COLO829 (cell line): ENCODE data around the gene CENPX.
A peak's percentile ranks its signal among the peaks of the same experiment; 100 is the strongest.

Experiments used
- DNase-seq: peaks from one replicate; pipeline ENCODE4 v3.0.0; 2012; ENCODE audit warnings: low spot score

The CENPX gene

DNA sequence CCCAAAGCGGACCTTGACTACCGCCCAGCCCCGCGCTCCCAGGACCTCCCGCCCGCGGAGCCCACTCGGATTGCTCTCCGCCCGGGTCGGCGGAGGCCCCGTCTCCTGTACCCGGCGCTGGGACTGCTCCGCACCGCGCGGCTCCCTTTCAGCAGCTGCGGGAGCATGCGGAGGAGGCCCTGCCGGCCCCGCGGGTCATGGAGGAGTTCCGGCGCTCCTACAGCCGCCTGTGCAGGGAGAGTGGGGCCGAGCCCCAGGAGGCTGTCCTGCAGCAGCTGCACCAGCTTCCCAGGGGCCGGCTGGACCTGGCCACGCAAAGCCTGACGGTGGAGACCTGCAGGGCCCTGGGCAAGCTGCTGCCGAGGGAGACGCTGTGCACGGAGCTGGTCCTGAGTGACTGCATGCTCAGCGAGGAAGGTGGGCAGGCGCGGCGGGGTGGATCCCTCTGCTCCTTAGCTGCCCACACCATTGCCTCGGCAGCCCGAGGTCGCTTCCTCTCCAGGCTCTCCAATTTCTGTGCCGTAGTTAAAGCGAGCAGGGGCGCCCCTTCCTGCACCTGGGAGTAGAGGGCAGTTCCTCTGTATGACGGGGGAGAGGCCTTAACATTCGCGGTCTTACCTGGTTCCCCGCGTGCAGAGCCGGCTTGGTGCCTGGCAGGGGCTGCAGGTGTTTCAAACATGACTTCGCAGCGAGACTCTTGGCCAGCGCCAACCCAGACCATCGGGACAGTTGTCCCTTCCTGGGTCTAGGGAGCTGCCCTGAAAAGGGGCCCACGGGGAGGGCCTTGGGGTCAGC, 966 bp upstream of the CENPX start:
- DNase-seq, result no peak

DNA sequence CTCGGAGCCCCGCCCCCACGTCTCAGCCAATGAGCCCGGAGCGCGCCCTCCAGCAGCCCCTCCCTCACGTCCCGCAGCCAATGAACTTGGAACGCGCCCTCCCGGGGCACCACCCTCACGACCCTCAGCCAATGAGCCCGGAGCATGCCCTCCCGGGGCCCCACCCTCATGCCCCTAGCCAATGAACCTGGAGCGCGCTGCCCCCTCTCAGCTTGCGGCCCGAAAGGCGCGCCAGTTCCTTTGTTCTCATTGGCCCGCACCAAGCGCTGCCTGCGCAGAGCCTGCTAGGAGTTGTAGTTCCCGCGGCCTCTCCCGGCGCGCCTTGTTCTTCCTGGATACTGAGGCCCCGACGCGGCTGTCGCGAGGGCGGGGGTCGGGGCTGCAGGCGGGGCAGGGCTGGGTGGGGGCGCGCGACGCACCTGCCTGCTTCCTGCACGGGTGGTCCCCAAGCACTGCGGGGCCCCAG, 336 bp upstream of the CENPX start, which contains the start of gene LRRC45:
TSS of gene LRRC45 (plus strand) at position 325 of the 466 bp plus-strand sequence. CDS start 339 bp downstream, outside the sequence.
- peak; percentile 94 for DNase-seq

DNA sequence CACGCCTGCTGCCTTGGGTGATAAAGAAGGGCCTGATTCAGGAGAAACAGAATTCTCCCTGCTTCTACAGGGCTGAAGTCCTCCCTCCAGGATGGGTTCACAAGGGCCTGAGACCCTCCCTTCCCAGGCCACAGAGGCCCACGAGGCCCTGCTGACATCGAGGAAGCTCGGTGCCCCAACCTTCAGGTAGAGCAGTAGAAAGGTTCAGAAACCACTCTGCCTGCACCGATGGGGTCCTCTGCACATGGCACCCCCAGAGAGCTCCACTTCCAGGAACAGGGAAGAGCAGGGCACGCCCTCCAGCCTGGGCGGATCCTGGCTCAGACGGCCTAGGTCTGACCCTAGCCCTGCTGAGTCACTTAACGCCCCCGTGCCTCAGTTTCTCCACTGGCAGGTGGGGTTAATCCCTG, 773 bp downstream of the CENPX start:
- DNase-seq, result no peak

DNA sequence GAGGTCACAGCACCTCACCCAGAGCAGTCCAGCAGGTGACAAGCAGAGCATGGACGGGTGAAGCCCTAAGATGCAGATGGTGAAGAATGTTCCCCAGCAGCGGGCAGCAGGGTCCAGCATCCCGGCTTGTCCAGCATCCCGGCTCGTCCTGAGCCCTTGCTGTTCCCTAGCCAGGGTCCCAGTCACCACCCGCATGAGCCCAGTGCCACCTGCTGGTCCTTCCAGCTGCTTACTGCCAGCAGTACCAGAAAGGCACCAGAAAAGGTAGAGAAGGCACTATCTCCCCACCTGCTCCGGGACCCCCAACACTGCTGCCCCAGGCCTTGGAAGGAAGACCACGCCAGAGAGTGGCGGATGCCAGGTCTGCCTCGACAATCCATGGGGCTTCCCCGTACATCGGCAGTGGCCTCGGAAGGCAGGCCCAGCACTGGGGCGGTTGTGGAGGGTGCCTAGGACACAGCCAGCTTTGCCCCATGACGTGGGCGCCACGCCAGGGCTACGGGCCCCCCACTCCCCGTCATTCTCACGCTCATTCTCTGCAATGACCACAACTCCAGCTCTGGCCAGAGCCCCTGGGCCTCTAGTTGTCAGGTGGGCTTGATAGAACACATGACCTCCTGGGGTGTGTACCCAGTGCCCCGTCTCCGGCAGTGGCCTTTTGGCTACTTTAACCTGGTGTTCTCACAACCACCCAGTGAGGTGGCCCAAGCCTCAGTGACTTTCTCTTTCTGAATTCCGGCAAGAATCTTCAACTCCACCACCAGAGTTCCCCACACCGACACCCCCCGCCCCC, 1.4 kb downstream of the CENPX start:
- no peak for DNase-seq

DNA sequence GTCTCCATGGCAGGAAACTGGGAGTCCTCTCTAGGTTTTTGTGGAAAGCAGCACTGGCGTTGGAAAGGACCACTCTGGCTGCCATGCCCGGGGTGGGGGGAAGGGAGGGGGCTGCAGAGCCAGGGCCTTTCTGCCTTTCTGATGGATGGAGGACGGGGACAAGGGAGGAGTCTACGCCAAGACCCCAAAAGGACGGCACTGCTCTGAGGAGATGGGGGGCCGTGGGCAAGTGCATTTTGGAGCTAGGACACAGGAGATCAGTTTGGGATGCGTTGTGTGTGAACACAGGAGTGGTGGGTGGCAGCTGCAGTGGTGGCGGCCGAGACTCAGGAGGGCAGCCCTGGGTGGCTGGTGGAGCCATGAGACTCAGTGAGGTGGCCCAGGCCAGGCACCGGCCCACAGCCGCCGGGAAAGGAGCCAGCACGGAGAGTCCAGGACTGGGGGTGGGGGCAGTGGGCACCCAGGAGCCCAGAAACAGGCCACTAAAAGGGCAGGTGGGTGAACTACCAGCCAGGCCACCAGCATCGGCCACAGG, 2.0 kb downstream of the CENPX start:
- no peak for DNase-seq

DNA sequence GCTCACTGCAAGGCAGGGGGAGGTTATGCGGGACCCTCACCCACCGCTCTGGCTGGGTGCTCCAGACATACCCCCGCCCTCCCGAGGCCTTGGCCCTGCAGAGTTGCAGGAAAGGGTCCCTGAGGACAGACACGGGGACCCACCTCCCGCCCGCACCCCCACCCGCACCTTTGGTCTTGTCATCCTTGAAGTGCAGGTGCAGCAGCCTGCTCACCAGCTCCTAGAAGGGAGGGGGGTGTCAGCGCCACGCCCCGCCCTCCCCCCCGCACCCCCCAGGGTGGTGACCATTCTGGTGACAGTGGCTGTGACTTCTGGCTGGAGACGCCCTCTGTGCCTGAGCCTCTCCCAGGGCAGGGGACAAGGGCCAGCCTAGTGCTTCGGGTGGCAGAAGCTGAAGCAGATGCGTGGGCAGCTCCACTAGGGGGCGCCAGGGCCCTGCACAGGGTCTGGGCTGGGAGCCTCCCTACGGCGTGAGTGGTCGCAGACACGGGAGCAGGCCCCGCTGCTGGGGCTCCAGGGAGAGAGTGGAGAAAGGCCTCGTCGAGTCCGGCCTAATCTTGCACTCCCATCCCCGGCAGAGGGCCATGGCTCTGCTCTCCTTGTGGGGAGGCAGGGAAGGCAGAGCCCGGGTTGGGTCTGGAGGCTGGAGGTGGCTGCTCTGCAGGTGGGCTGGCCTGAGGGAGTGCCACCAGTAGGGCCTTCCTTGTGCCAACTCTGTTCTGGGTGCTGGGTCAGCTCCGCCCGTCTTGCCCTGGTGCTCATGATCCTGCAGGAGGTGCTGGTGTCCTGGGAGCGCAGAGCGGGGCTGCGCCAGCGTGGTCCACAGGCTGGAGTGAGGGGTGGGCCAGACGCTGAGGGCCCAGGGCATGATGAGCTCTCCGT, 2.7 kb downstream of the CENPX start:
- no peak for DNase-seq

DNA sequence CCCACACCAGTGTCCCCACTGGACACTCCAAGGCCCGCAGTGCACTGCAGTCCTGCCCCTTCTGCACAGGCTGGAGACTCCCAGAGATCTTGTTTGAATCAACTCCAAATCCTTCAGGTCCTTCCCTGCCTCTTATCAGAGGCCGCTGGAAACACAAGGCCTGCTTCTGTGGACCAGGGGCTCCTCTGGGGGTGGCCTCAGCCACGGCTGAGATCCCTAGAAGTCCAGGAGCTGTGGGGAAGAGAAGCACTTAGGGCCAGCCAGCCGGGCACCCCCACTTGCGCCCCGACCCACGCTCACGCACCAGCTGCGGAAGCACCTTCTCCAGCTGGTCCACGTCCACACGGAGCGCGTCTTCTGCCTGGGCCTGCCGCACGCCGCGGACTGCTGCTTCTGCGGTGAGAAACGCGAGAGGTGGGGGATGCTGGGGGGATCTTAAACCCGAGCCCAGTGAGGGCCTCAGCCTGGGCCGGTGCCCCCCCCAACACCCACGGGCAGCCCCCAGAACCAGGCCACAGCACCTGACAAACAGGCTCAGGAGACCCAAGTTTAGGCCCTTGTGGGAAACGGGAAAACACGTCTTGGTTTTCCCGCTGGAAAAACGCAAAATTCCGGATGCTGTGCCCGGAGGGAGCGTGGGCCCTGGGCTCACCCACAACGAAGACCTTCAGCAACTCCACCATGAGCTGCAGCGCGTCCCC, 3.5 kb downstream of the CENPX start:
- no peak for DNase-seq

DNA sequence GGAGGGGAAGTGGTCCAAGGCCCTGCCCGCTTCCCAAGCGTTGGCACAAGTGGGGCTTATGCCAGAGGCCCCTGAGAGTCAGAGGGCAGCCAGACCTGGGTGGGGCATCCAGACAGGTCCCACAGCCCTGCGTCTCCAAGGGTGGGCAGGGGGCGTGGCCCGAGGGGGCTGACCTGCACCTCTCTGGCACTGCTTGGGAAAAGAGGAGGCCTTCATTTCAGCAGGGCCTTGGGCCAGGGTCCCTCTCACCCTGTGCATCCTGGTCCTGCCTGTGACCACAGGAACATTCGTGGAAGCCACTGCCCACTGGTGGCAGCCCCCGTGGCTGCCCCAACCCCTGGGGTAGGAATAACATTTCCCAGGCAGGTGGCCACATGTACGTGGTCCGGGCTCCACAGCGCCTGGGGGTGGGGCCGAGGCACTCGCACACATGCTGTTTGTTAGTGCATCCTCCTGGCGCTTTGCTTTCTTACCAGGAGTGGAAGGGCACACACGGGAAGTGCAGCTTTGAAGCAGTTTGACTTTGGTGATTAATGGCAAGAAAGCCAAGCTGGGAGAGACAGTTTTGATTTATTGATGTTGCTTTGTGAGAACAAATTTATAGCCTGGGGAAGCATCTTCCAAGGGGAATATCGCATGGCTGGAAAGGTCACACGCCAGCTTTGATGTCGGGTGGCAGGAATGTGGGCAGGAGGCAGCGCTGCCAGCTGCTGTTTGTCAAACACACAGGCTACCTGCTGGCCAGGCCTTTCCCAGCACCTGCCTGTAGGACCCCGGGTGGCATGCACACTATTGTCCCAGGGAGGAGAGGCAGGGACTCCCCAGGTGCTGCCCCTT, 4.3 kb downstream of the CENPX start:
- no peak for DNase-seq

DNA sequence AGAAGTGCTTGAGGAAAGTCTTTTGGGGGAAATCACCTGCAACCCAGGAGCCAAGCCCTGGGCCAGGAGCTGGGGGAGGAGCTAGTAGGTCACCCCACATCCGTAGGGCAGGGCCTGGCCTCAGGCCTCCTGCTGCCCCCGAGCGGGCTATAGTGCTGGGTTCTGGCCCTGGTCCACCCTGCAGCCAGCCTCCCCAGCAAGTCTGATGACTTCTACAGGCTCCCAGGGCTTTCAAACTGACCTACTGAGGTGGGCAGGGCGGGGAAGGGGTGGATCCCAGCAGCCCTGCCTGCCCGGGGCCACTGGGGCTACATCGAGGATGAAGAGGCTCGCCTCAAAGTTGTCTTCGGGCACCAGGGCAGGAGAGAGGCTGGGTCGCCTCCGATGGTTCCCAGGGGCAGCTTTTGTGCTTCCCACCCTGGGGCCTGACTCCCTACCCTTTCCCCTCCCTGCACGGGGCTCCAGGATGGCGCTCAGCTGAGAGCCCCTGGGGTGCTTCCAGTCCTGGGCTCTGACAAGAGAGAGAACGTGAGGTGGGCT, 5.0 kb downstream of the CENPX start:
- DNase-seq, result no peak

DNA sequence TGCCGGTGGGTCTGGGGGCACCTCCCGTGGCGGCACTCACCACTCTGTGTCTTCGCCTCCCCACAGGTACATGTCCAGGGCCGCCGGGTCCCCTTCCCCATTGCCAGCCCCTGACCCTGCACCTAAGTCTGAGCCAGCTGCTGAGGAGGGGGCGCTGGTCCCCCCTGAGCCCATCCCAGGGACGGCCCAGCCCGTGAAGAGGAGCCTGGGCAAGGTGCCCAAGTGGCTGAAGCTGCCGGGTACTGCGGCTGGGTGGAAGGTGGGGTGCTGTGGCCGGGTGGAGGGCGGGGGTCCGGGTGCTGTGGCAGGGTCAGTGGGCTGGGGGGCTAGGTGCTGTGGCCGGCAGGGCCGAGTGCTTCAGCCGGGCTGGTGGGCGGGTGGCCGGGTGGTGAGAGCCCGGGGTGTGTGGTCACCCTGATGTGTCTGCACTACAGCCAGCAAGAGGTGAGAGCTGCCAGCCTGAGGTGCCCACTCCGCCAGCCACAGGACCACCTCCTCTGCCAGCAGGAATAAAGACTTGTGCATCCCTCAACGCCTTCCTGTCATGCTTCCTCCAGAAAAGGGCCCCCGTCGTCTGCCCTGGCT, 5.7 kb downstream of the CENPX start:
- DNase-seq, result no peak

DNA sequence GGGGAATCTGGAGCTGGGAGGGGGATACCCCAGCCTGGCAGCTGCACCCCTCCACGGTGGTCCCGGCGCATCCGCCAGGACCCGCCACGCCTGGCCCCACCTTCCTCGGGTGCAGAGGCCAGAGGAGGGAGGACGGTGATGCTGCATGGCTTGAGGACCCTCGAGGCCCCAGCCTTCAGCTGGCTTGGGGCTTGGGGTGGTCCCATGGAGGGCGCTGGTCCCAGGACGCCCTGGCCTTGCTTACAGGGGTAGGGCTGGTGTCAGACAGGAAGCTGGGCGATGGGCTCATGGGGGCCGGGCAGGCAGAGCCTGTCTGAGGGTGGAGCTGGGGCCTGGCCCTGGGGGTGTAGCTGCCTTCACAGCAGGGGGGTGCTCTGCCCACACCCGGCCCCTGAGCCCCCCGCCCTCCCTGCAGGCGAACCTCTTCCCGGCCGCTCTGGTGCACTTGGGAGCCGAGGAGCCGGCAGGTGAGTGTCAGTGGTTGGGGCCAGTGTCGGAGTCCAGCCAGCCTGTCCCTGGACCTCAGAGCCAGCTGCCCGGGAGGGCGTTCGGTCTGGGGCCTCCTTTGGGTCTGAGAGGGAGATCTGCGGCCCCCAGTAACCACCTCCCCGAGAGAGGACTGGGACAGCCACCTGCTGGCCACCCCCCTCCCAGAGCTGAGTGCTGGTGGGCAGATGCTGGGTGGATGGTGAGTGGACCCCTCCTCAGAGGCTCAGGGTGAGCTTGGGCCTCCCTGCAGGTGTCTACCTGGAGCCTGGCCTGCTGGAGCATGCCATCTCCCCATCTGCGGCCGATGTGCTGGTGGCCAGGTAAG, 6.4 kb downstream of the CENPX start:
- DNase-seq, result no peak

DNA sequence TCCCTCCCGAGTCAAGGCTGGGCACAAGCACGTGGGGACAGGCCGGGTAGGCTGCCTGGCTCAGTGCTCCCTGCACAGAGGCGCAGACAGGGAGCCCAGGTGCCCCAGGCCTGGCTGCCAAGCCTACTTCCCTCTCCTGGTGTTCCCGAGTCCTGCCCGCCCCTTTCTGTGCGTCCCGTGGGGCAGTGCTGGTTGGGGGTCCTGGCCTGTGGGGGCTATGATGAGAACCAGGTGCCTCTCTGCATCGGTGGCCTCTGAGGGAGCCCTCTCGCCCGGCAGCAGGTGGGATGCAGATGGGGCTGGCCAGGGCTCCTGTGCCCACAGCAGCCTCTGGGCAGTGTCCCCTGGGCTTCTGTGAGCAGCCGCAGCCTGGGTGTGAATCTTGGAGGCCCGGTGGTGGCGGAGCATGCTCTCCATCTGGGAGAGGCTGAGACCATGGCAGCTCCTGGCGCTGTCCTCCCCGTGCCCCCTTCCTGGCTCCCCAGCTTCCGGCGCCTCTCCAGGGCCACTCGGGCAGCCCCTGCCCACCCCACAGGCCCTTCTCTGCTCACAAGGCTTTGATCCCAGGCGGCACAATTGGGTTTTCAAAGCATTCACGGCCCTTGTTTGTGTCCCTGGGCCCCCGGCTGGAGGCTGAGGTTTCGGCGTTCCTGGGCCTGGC, 7.2 kb downstream of the CENPX start:
- no peak for DNase-seq

DNA sequence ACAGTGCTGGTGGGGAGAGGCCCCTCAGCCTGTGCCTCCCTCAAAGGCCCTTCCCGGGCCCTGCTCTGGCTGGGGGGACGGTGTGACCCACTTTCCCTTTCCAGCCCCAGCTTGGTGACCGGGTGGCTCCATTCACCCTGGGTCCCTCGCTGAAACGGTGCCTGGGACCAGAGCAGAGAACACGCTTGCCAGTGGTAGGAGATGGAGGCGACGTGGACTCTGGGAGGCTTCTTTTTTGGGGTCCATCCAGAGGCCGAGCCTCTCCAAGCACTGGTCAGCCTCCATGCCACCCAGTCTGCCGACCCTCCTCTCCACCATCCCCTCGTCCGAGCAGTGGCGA, 7.7 kb downstream of the CENPX start:
- DNase-seq, result no peak

DNA sequence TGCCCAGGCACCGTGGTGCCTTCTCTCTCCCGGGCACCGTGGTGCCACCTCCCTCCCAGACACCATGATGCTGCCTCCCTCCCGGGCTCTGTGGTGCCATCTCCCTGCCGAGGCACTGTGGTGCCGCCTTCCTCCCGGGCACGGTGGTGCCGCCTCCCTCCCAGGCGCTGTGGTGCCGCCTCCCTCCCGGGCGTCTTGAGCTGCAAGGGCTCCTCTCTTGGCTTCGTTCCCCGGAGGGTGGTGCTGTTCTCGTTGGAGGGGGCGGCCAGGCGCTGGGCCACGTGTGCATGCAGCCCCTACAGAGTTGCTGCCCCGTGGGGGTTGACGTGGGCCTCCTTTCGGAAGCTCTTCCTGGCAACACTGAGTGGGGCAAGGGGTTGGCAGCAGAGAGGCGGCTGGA, 8.2 kb downstream of the CENPX start:
- no peak for DNase-seq

DNA sequence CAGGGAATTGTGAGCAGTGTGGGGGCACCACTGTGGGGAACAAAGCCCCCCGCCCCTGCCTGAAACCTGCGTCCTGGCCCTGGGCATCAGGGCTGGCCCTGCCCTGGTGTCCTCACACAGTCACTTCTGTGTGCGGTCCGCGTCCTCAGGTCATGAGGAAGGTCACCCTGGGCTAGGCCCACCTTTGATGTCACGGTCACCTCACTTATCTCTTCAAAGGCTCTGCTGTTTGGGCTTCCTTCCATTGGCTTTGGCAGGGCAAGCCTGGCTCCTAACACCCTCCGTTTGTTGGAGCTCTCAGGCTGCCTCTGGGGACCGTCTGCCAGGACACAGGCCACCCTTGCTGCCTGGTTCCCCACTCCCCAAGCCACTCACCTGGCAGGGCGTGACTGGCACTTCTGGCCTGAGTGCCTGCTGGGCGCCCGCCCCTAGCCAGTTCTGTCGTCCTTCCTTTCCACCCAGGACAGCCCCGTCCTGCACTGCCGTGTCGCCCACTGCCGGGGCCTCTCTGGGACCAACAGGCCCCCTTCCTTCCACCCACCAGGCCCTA, 8.8 kb downstream of the CENPX start:
- no peak for DNase-seq

DNA sequence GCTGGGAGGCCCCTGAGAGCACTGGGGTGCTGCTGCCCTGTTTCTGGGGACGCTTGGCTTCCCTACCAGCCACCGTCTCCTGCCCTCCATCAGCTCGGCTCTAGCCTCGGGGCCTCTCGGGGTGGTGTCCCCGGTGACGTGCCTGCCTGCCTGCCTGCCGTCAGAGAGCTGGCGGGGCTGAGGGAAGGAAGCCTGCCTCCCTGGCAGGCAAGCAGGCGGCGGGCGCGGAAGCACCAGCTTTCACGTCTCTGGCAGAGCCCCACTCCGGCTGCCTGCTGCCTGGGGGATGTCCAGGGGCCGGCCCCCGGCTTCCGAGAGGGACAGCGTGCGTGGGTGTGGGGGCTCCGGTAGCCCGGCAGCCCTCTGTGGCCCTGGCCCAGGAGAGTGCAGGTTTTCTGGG, 9.3 kb downstream of the CENPX start:
- DNase-seq, result no peak

DNA sequence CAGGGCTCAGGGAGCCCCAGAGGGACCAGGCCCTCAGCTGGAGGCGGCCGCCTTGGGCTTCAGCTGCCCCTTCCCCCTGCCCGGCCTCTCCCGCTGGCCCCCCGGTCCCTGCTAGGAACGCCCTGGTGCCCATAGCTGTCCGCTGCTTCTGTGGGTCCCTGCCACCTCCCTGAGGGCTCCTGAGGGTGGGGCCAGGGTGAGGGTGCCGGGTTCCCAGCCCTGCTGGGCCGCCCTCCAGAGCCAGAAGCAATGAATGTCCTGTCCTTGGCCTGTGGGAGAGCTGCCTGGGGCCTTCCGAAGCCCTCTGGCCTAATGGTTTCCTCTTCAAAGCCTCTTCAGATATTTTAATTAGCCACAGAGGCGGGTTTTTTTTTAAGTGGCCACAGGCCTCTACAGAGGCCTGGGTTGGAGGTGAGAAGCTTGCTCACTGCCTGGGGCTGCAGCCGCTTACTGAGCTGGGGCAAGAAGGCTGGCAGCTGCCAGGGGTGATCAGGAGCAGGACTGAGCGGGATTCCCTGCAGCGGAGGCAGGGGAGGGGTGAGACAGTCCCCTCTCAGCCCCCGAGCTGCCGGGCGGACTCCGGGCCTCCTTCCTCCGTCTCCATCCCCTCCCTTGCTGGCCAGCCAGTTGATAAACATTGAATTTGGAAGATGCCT, 9.9 kb downstream of the CENPX start:
- no peak for DNase-seq

DNA sequence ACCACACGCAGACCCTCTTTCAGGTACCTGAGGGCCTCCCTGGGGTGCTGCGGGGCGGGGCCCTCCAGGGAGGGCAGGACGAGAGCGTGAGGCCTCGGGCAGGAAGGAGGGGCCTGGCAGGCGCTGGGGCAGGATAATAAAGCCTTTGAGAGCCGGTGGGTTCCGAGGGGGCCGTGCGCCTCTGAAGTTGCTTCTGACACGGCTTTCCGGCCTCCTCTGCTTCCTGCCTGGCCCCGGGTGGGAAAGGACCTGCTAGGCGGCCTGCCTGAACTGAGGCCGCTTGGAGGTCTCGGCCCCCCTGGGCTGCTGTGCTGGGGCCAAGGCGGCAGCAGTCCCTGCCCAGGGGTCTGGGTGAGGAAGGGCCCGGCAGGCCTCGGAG, 10.4 kb downstream of the CENPX start:
- DNase-seq, result no peak
